ENCODE data around the gene HOXD13.

GRCh38 chr2:176103194-176103593 is 10.7 kb downstream of the HOXD13 start:
- TF ChIP-seq, protein P1, sequence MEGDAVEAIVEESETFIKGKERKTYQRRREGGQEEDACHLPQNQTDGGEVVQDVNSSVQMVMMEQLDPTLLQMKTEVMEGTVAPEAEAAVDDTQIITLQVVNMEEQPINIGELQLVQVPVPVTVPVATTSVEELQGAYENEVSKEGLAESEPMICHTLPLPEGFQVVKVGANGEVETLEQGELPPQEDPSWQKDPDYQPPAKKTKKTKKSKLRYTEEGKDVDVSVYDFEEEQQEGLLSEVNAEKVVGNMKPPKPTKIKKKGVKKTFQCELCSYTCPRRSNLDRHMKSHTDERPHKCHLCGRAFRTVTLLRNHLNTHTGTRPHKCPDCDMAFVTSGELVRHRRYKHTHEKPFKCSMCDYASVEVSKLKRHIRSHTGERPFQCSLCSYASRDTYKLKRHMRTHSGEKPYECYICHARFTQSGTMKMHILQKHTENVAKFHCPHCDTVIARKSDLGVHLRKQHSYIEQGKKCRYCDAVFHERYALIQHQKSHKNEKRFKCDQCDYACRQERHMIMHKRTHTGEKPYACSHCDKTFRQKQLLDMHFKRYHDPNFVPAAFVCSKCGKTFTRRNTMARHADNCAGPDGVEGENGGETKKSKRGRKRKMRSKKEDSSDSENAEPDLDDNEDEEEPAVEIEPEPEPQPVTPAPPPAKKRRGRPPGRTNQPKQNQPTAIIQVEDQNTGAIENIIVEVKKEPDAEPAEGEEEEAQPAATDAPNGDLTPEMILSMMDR (conservative IDR thresholded peaks at IDR 0.05; ENCODE audit: low read depth, low read length) = no peak
- no peak for TF ChIP-seq EZH2 (IDR thresholded peaks at IDR 0.05; ENCODE audit: low read length, unreplicated experiment)
- no peak for TF ChIP-seq EZH2phosphoT487 (IDR thresholded peaks at IDR 0.05; ENCODE audit: borderline replicate concordance, low read length)

All from PC-3 (cell line).